T47D (cell line): ENCODE results near the gene EXOC3.
A peak's percentile ranks its signal among the peaks of the same experiment; 100 is the strongest.

ENCODE experiments used
- DNase-seq, 2 experiments: peaks; one replicate each; pipeline versions ENCODE4 v3.0.0 to v3.0.0-alpha.2; 2011 to 2012; ENCODE audit warnings: low read depth in 1 of 2, low spot score in 1 of 2
- JUND ChIP-seq: IDR thresholded peaks from 2 replicates; pipeline ENCODE4 v1.6.1; 2012; ENCODE audit warnings: low read depth
- in situ Hi-C: cut with HindIII; loops from 2 replicates; pipeline ENCODE4 v1.10.0; 2016; ENCODE audit warnings: low sequenced_read_pairs, low pct_unique_long_range_greater_than_20kb

EXOC3 gene

GRCh38 chr5:424301-425110 is 18.5 kb upstream of the EXOC3 start:
- no peak for TF ChIP-seq JUND
- no peak for DNase-seq
- in situ Hi-C loops = no loop called here

DNA sequence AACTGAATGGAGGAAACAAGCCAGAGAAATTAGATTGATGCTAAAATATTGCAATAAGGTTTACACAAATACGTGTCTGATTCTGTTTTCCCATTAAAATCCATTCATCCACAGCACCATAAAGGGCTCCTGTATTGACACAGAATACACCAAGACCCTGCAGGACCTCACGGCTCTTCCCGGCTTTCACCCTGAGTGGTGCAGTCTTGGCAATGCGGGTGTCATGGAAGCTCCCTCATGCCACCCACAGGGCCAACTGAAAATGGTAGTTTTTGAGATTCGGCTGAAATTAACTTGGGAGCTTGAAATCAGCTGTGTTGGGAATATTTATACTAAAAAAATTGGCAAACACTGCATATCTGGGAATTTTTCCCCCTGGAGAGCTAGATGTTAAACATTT is 17.3 kb upstream of the EXOC3 start:
- DNase-seq = peak; percentile 75 to 87
- TF ChIP-seq JUND = no peak
- in situ Hi-C loops = no loop called here

- TF ChIP-seq JUND = no peak
These were observed 16.5 kb upstream of the EXOC3 start for GRCh38 chr5:426392-426976.

GRCh38 chr5:427415-428087 is 15.4 kb upstream of the EXOC3 start:
- in situ Hi-C loops = no loop called here
- TF ChIP-seq JUND = no peak
- no peak for DNase-seq

More at GRCh38 chr5:426392-426976, 16.5 kb upstream of the EXOC3 start:
- in situ Hi-C loops = no loop called here
- no peak for DNase-seq

DNA sequence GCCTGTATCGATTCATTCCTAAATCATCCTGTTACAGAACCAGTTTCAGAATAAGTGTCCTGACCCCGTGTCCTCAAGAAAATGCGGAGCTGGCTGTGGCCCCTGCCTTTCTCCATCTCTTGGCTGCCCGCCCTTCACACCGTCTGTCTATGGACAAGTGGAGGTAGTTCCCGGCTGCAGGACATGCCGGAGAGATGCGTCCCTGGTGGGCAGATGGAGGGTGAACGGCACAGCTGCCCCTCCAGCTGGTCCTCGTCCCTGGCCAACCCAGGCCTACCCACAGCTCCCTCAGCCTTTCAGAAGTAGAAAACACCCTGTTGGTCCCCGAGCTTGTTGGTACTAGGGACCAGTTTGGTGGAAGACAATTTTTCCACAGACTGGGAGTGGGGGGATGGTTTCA is 14.8 kb upstream of the EXOC3 start:
- in situ Hi-C loops = no loop called here
- TF ChIP-seq JUND = no peak
- no peak for DNase-seq

GRCh38 chr5:428754-429452 is 14.1 kb upstream of the EXOC3 start:
- no peak for DNase-seq
- in situ Hi-C loops = no loop called here
- TF ChIP-seq JUND = no peak

DNA sequence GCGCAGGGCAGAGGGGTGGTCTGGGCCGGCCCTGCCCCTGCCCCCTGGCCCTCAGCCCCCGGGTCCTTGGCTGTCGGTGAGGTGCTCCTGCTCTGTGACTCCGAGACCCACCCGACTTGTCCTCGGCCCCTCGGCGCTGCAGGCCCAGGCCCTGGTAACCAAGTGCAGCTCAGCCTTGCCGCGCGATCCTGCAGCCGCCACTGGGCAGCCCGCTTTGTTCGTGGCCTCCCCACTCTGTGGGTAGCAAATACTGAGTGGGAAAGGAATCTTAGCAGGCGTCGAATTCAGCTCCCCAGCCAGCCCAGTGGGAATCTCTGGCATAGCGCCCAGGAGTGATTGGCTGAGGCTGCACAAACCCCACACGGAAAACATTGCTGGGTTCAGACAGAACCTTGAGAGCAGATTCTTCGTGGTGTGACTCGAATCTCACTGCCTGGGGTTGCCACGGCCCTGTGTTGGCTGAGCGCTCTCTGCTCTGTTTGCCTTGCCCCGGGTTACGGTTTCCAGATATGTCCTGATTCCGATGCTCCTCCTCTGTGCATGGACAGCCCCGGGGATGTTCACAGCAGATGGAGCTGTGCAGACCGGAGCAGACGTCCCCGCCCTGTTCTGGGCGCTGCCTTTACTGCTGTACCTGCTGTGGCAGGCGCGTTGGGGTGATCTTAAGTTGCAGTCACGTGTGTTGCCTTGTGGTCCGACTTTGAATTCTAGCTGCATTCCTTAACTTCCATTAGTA is 13.4 kb upstream of the EXOC3 start:
- no peak for TF ChIP-seq JUND
- no peak for DNase-seq
- in situ Hi-C loops = no loop called here

DNA sequence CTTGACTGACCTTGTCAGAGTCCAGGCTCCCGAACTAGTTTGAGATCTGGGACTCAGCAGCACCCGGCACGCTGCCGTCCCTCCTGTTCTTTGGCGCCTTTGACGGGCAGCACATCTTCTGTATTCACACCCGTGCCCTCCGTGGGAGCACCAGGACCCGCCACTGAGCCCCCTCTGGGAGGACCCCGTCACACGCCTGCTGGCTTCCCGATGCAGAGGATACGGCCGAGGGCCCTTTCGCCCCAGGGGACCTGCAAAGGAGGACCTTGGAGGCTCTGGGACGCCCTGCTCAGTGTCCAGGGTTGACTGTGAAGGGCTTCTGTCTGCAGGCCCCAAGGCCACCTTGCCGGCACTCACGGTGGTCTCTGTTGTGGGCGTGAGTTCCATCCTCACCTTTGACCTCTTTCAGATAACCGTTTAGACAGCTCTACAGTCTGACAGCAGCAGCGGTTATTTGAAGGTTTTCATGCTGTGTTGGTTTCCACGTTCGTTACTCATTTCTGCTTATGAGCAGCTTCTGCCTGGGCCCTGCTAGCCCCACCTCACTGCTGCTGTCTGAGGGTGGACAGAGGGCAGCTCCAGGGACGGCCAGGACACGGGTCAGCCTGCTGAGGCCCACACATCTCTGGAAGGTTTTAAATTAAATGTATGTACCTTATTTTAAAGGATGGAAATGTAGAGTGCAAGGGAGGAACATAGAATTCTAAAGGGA is 12.6 kb upstream of the EXOC3 start:
- DNase-seq = no peak
- in situ Hi-C loops = no loop called here
- TF ChIP-seq JUND = no peak

DNA sequence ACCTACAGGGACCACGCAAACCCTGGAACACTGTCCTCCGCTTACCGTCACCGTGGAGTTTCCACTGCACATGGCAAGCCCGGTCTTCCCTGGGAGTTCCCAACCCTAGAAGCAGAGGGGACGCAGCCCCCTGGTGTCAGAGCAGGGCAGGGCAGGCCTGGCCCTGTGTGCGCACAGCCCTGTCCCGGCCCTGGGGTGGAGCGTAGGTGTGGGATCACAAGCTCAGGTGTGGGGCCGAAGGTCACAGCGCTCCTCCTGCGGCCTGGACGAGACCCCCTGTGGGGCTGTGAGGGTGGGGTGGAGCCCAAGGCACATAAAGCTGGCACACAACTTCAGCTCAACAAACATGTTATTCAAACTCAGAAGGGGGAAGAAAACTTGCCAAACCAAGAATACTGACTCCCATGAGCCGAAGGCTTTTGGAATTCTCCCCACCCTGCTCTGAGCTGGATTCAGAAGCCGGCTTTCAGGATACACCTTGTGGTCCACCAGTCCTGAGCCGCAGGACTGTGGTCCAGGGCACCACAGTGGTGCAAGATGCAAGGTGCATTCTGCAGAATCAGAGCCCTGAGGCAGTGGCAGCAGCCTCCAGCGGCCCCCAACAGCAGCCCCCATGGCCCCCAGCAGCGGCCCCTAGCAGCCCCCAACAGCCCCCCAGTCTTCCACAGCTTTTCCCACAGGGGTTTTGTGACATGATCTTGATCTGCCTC is 11.8 kb upstream of the EXOC3 start:
- DNase-seq = peak; percentile 84 to 97
- no peak for TF ChIP-seq JUND
- in situ Hi-C loops = no loop called here

DNA sequence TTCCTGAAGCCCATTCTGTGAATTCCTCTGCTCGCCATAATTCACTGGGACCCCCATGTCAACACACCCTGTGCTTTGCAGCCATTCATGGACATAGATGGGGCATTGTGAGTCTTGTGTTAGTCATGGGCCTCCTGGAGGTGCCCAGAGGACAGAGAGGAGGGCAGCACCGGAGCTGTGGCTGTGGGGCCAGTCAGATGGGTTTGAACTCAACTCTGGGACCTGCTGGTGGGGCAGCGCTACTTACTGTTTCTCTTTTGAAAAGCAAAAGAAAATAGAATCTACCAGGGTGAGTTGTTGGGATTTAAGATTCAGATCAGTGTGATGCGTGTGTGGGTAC is 11.3 kb upstream of the EXOC3 start:
- in situ Hi-C loops = no loop called here
- TF ChIP-seq JUND = no peak

More for the DNA sequence above, 11.3 kb upstream of the EXOC3 start:
- no peak for DNase-seq
